ENCODE data around the gene PLXNB3.
A peak's percentile ranks its signal among the peaks of the same experiment; 100 is the strongest.

Gene PLXNB3

DNA sequence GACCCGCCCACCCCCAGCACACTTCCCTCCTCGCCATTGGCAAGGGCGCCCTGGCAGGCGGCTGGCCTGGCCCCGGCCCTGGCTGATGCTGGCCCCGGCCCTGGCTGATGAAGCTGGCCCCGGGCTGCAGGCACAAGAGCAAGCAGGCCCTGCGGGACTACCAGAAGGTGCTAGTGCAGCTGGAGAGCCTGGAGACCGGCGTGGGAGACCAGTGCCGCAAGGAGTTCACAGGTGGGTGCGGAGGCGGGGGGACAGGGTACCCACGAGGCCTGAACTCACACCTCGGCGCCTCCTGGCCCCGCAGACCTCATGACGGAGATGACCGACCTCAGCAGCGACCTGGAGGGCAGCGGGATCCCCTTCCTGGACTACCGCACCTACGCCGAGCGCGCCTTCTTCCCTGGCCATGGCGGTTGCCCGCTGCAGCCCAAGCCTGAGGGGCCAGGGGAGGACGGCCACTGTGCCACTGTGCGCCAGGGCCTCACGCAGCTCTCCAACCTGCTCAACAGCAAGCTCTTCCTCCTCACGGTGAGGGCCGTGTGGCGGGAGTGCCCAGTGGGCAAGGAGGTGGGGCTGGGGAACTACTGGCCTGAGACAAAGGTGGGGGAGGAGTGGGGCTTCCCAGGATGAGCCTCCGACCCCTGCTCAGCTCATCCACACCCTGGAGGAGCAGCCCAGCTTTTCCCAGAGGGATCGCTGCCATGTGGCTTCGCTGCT is 10.7 kb downstream of the PLXNB3 start:
- DNase-seq (ENCODE audit: low spot score) = no peak

- DNase-seq (ENCODE audit: low spot score) = no peak
Observed at GRCh38 chrX:153775293-153776119, 11.5 kb downstream of the PLXNB3 start.

- no peak for DNase-seq (ENCODE audit: low spot score)
Observed at GRCh38 chrX:153776120-153776599, 12.1 kb downstream of the PLXNB3 start.

DNA sequence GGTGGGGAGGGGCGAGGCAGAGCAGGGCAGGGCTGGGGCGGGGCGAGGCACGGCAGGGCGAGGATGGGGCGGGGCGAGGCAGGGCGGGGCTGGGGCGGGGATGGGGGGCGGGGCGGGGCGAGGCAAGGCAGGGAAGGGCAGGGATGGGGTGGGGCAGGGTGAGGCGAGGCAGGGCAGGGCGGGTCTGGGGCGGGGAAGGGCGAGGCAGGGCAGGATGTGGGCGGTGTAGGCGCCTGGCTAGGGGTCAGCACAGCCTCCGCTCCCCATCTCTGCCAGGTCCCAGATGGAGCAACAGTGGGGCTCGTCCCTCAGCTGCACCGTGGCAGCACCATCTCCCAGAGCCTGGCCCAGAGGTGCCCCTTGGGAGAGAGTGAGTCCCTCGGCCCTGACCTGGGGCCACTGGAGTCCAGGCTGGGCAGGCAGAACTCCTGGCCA is 12.6 kb downstream of the PLXNB3 start:
- no peak for DNase-seq (ENCODE audit: low spot score)

GRCh38 chrX:153777261-153778090 is 13.4 kb downstream of the PLXNB3 start:
- no peak for DNase-seq (ENCODE audit: low spot score)

- DNase-seq (ENCODE audit: low spot score) = no peak
Observed at GRCh38 chrX:153778181-153778580, 14.1 kb downstream of the PLXNB3 start.

DNA sequence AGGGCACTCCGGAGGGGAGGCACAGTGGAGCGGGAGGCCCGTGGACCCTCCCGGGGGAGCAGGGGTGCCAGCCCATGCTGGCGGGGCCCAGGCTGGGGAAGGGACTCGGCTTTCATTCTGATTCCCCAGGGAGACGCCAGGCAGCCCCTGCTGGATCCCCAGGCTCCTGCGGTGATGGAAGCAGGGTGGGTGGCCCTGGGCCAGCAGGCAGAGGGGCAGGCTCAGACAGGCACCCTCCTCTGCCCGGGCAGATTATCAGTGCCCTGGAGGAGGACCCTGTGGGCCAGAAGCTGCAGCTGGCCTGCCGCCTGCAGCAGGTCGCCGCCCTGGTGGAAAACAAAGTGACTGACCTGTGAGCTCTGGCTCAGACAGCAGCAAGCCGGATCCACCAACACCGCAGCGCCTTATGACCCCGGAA is 14.6 kb downstream of the PLXNB3 start:
- DNase-seq (ENCODE audit: low spot score) = no peak

GRCh38 chrX:153779891-153780677 is 16.0 kb downstream of the PLXNB3 start:
- DNase-seq (ENCODE audit: low spot score) = no peak

DNA sequence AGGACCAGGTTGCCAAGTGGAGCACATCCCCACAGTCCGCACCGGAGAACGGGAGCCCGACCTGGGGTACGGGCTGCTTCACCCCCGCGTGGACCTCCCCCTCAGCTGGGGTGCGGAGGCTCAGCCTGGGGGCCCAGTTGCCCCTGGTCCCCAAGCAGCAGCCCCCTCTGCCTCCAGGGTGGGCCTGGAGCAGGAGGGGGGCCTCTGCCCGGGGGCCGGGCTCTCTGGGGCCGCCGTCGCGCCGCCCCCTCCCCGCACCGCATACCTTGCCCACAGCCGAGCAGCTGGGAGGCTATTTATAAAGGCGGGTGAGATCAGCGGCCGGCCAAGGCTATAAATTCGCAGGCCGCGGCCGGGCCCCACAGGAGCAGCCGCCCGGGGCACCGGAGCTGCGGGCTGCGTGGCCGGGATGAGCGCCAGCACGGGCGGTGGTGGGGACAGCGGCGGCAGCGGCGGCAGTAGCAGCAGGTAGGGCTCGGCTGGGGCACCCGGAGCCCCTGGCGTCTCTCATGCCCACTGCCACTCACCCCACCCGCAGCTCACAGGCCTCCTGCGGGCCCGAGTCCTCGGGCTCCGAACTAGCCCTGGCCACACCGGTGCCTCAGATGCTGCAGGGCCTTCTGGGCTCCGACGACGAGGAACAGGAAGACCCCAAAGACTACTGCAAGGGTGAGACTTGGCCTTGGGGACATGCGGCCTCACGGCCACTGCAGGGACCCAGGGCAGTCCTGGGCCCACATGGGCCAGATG is 16.8 kb downstream of the PLXNB3 start, which contains the start of gene SRPK3:
TSS of gene SRPK3 (plus strand) at position 364 of the 750 bp plus-strand sequence. CDS start at position 410, 46 bp downstream.
- DNase-seq (ENCODE audit: low spot score) = peak; percentile 61

DNA sequence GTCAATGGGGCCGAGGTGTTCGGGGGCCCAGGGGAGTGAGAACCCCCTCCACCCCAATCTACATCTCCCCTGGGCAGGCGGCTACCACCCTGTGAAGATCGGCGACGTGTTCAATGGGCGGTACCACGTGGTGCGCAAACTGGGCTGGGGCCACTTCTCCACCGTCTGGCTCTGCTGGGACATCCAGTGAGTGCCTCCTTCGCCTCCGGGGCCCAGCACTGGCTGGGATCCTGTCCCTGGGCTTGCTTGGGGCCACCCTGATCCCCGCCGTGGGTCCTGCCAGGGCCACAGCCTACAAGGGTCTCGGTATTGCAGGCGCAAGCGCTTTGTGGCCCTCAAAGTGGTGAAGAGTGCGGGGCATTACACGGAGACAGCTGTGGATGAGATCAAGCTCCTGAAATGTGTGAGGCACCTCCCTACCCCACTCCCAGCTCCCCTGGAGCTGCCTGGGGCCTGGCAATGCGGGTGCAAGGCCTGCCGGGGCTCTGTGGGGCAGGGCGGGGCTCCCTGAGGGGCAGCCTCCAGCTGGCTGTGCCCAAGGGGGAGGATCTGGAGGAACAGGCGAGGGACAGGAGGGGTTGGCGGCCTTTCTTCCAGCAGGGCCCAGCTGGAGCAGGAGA is 17.5 kb downstream of the PLXNB3 start:
- DNase-seq (ENCODE audit: low spot score) = peak; percentile 64

DNA sequence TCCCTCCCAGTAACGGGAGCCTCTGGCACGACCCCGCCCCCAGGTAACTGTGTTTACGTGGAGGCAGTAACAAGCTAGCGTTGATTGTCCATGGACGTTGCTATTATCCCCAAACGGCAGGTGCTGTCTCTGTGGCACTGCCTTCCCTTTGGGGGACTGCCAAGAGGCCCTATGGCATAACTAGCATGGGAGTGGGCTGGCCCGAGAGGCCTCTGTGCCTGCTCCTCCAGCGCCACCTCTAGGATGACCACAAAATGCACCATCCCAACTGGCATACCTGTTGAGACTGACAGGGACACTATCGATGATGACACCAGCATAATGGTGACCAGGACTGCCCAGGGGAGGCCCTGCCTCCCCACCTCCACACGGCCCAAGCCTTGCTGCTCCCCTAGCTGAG is 18.3 kb downstream of the PLXNB3 start:
- no peak for DNase-seq (ENCODE audit: low spot score)

DNA sequence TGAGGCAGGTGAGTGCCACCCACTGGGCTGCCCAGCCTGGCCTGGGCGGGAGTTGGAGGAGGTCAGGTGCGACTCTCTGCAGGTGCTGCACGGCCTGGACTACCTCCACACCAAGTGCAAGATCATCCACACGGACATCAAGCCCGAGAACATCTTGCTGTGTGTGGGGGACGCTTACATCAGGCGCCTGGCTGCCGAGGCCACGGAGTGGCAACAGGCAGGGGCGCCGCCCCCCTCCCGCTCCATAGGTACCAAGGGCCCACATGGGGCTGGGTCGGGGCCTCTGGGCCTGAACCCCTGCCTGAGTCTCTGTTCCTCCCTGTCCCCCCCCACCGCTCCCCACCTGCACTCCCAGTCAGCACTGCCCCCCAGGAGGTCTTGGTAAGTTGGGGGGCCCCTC is 18.8 kb downstream of the PLXNB3 start:
- no peak for DNase-seq (ENCODE audit: low spot score)

GRCh38 chrX:153783378-153784013 is 19.4 kb downstream of the PLXNB3 start:
- no peak for DNase-seq (ENCODE audit: low spot score)

DNA sequence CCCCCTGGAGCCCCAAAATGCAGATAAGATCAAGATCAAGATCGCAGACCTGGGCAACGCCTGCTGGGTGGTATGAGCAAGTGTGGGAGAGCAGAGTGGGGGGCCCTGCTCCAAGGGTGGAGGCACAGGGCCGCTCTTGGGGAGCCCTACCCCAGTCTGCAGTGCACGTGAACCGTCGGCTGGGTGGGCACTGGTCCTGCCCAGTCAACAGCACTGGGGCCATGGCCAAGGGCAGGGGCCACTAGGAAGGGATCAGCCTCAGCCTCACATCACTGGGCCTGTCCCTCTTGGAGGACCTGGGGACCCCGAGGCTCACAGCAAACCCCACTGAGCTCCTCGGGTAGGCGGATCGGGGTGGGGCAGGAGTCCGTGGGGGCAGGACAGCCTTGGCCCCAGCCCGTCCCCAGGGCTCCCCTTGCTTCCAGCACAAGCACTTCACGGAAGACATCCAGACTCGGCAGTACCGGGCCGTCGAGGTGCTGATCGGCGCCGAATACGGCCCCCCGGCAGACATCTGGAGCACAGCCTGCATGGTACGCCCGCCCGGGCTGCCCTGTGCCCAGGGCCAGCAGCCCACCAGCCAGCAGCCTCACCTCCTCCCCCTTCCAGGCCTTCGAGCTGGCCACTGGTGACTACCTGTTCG is 20.4 kb downstream of the PLXNB3 start:
- DNase-seq (ENCODE audit: low spot score) = no peak

GRCh38 chrX:153786669-153787068 is 22.6 kb downstream of the PLXNB3 start:
- DNase-seq (ENCODE audit: low spot score) = no peak

DNA sequence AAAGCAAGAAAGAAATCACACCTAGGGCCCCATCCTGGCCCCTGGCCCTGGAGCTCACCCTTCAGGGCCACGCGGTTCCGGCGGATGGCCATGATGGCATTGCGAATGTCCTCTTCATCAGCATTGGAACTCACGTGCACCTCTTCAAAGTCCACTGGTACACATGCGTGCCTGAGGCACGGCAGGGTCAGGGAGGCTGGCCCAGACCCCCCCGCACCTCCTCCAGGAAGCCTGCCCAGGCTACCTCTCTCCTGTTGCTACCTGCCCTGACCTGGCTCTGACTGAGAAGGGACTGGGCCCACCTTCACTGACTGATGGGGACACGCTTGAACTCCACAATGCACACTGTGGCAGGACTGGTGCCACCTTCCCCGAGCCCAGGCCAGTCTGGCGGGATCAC is 25.6 kb downstream of the PLXNB3 start:
- no peak for DNase-seq (ENCODE audit: low spot score)

DNA sequence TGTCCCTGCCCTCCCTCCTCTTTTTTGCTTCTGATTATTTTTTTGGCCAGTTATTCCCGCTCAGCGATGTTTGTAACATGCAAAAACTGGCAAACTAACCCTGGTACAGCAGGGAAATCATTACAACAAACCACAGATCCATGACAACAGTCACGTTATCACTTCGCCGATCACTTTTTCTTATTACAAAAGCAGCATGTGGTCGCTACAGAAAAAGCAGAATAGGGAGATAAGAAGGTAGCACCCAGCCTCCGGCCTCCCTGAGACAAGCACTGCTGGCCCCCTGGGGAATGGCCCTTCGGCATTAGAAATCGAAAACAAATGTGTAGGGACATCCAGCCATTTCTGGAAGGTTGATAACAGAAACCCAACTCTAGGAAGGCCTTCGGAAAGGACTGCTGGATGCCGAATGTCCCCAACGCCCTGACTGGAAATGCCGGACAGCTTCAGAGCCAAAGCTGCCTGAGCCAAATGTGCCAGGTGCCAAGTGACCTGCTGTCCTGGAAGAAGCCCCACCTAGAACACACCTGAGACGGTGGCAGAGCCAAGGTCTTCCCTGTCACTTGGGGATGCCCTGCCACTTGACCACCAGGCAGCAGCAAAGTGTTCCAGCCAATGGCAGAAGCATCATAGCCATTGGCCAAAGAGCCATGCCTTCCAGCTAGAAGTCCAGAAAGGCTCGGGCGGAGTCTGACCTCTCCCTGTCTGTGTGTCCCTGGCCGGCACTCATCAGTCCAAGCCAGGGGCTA is 27.2 kb downstream of the PLXNB3 start:
- DNase-seq (ENCODE audit: low spot score) = no peak

- no peak for DNase-seq (ENCODE audit: low spot score)
Observed at GRCh38 chrX:153792368-153792767, 28.3 kb downstream of the PLXNB3 start.

Measured in GM03348 (cell line).